HEK293 (cell line): ENCODE results near the gene ASIP.

Experiments
- ATF2 ChIP-seq: fragments of 450-650 bp; formaldehyde crosslinking; IDR thresholded peaks from 2 replicates; pipeline ENCODE4 v1.5.1; 2016; ENCODE audit warnings: missing biosample characterization, missing genetic modification characterization, low read depth
- CTCF ChIP-seq: fragments of 450-650 bp; formaldehyde crosslinking; IDR thresholded peaks from 2 replicates; pipeline ENCODE4 v1.5.1; 2016; ENCODE audit warnings: missing biosample characterization, missing genetic modification characterization
- GLI2 ChIP-seq: fragments of 450-650 bp; formaldehyde crosslinking; IDR thresholded peaks from 2 replicates; pipeline ENCODE4; 2017; ENCODE audit warnings: missing biosample characterization, missing genetic modification characterization, low read depth, borderline replicate concordance
- KLF10 ChIP-seq: fragments of 450-650 bp; IDR thresholded peaks from 2 replicates; pipeline ENCODE4 v1.5.1; 2018; ENCODE audit warnings: missing biosample characterization, mild to moderate bottlenecking, missing genetic modification characterization
- MYNN ChIP-seq: fragments of 450-650 bp; formaldehyde crosslinking; IDR thresholded peaks from 2 replicates; pipeline ENCODE4 v1.5.1; 2016; ENCODE audit warnings: missing biosample characterization, missing genetic modification characterization, borderline replicate concordance
- OSR2 ChIP-seq: fragments of 450-650 bp; formaldehyde crosslinking; IDR thresholded peaks from 2 replicates; pipeline ENCODE4 v1.5.1; 2016; ENCODE audit warnings: missing biosample characterization, missing genetic modification characterization
- REPIN1 ChIP-seq: fragments of 450-650 bp; formaldehyde crosslinking; IDR thresholded peaks from 2 replicates; pipeline ENCODE4 v1.5.1; 2017; ENCODE audit warnings: missing biosample characterization, missing genetic modification characterization, low read depth
- SCRT1 ChIP-seq: fragments of 450-650 bp; formaldehyde crosslinking; IDR thresholded peaks from 2 replicates; pipeline ENCODE4 v1.5.1; 2016; ENCODE audit warnings: missing biosample characterization, missing genetic modification characterization, borderline replicate concordance
- ZEB2 ChIP-seq: fragments of 450-650 bp; formaldehyde crosslinking; IDR thresholded peaks from 2 replicates; pipeline ENCODE4 v1.5.1; 2016; ENCODE audit warnings: missing biosample characterization, missing genetic modification characterization
- ZNF530 ChIP-seq: fragments of 450-650 bp; formaldehyde crosslinking; IDR thresholded peaks from 2 replicates; pipeline ENCODE4 v1.5.1; 2016; ENCODE audit warnings: low read depth, missing biosample characterization, missing genetic modification characterization
- ZNF585B ChIP-seq: fragments of 450-650 bp; formaldehyde crosslinking; IDR thresholded peaks from 2 replicates; pipeline ENCODE4 v1.5.1; 2016; ENCODE audit warnings: missing biosample characterization, missing genetic modification characterization
- TF ChIP-seq, protein P1 (sequence below): fragments of 450-650 bp; formaldehyde crosslinking; IDR thresholded peaks from 2 replicates; pipeline ENCODE4 v1.5.1; 2016; ENCODE audit warnings: missing biosample characterization, missing genetic modification characterization
- TF ChIP-seq, protein P2 (sequence below): fragments of 450-650 bp; formaldehyde crosslinking; IDR thresholded peaks from 2 replicates; pipeline ENCODE4 v1.5.1; 2016; ENCODE audit warnings: missing biosample characterization, missing genetic modification characterization

GRCh38 chr20:34290471-34290870 is 49.2 kb downstream of the ASIP start:
- TF ChIP-seq SCRT1 (tag by site-specific recombination) = no peak
- TF ChIP-seq CTCF = no peak
- TF ChIP-seq OSR2 (tag by site-specific recombination) = no peak
- TF ChIP-seq ZNF530 = no peak
- TF ChIP-seq ATF2 = no peak
- TF ChIP-seq GLI2 (tag by site-specific recombination) = no peak
- TF ChIP-seq MYNN = no peak
- TF ChIP-seq KLF10 (tag by site-specific recombination) = no peak
- TF ChIP-seq REPIN1 (tag by site-specific recombination) = no peak
- TF ChIP-seq, protein P1, sequence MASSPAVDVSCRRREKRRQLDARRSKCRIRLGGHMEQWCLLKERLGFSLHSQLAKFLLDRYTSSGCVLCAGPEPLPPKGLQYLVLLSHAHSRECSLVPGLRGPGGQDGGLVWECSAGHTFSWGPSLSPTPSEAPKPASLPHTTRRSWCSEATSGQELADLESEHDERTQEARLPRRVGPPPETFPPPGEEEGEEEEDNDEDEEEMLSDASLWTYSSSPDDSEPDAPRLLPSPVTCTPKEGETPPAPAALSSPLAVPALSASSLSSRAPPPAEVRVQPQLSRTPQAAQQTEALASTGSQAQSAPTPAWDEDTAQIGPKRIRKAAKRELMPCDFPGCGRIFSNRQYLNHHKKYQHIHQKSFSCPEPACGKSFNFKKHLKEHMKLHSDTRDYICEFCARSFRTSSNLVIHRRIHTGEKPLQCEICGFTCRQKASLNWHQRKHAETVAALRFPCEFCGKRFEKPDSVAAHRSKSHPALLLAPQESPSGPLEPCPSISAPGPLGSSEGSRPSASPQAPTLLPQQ (tag by site-specific recombination) = no peak
- no peak for TF ChIP-seq ZNF585B (tag by site-specific recombination)
- TF ChIP-seq, protein P2, sequence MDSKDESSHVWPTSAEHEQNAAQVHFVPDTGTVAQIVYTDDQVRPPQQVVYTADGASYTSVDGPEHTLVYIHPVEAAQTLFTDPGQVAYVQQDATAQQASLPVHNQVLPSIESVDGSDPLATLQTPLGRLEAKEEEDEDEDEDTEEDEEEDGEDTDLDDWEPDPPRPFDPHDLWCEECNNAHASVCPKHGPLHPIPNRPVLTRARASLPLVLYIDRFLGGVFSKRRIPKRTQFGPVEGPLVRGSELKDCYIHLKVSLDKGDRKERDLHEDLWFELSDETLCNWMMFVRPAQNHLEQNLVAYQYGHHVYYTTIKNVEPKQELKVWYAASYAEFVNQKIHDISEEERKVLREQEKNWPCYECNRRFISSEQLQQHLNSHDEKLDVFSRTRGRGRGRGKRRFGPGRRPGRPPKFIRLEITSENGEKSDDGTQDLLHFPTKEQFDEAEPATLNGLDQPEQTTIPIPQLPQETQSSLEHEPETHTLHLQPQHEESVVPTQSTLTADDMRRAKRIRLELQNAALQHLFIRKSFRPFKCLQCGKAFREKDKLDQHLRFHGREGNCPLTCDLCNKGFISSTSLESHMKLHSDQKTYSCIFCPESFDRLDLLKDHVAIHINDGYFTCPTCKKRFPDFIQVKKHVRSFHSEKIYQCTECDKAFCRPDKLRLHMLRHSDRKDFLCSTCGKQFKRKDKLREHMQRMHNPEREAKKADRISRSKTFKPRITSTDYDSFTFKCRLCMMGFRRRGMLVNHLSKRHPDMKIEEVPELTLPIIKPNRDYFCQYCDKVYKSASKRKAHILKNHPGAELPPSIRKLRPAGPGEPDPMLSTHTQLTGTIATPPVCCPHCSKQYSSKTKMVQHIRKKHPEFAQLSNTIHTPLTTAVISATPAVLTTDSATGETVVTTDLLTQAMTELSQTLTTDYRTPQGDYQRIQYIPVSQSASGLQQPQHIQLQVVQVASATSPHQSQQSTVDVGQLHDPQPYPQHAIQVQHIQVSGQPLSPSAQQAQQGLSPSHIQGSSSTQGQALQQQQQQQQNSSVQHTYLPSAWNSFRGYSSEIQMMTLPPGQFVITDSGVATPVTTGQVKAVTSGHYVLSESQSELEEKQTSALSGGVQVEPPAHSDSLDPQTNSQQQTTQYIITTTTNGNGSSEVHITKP (tag by site-specific recombination) = no peak
- no peak for TF ChIP-seq ZEB2 (tag by site-specific recombination)
